GM13977 (cell line): ENCODE measurements around the gene PPP1CA.

Experiments
- DNase-seq: peaks from one replicate; pipeline ENCODE4 v3.0.0; 2012; ENCODE audit warnings: low spot score
- in situ Hi-C: fragments of 300-500 bp; cut with MboI; formaldehyde crosslinking; loops from one replicate; pipeline ENCODE4 v1.12.0; 2022; ENCODE audit warnings: low sequenced_read_pairs, low pct_unique_long_range_greater_than_20kb, mixed read lengths, inconsistent platforms; ENCODE audit not compliant: unreplicated experiment
- TF ChIP-seq, protein P1 (sequence below): IDR thresholded peaks from 2 replicates; pipeline ENCODE4 v1.5.1; 2012; ENCODE audit warnings: mild to moderate bottlenecking, control low read depth; ENCODE audit not compliant: insufficient read depth; ENCODE audit errors: extremely low read depth, missing control alignments

PPP1CA gene

DNA sequence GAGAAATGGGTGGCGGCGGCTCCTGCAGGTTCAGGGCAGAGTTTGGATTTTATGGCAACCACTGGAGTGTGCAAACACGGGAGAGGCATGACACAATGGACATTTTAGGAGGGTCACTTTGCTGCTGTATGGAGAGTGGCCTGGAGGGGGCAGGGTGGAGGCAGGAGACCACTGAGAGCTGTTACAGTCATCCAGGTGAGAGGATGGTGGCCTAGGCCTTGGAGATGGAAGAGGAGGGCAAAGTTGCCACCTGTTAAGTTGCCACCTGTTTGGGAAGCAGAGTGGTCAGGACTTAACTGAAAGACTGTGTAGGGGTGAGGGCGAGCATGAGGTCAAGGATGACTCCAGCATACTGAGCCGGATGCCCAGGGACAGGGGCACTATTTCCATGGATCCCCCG is 12.2 kb downstream of the PPP1CA start:
- peak; percentile 68 for DNase-seq
- in situ Hi-C loops: loop anchor here (10.0 kb wide), 1 partner anchor 55 kb away; no protein-coding TSS in a partner anchor
- TF ChIP-seq, protein P1, sequence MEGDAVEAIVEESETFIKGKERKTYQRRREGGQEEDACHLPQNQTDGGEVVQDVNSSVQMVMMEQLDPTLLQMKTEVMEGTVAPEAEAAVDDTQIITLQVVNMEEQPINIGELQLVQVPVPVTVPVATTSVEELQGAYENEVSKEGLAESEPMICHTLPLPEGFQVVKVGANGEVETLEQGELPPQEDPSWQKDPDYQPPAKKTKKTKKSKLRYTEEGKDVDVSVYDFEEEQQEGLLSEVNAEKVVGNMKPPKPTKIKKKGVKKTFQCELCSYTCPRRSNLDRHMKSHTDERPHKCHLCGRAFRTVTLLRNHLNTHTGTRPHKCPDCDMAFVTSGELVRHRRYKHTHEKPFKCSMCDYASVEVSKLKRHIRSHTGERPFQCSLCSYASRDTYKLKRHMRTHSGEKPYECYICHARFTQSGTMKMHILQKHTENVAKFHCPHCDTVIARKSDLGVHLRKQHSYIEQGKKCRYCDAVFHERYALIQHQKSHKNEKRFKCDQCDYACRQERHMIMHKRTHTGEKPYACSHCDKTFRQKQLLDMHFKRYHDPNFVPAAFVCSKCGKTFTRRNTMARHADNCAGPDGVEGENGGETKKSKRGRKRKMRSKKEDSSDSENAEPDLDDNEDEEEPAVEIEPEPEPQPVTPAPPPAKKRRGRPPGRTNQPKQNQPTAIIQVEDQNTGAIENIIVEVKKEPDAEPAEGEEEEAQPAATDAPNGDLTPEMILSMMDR: peak; percentile 68

- TF ChIP-seq, protein P1: no peak
- in situ Hi-C loops: loop anchor here (10.0 kb wide), 1 partner anchor 53 kb away; no protein-coding TSS in a partner anchor
- no peak for DNase-seq
These were observed 14.1 kb downstream of the PPP1CA start for GRCh38 chr11:67387518-67387917.

GRCh38 chr11:67387069-67387468 is 14.6 kb downstream of the PPP1CA start:
- DNase-seq: no peak
- in situ Hi-C loops: loop anchor here (10.0 kb wide), 1 partner anchor 52 kb away; no protein-coding TSS in a partner anchor

DNA sequence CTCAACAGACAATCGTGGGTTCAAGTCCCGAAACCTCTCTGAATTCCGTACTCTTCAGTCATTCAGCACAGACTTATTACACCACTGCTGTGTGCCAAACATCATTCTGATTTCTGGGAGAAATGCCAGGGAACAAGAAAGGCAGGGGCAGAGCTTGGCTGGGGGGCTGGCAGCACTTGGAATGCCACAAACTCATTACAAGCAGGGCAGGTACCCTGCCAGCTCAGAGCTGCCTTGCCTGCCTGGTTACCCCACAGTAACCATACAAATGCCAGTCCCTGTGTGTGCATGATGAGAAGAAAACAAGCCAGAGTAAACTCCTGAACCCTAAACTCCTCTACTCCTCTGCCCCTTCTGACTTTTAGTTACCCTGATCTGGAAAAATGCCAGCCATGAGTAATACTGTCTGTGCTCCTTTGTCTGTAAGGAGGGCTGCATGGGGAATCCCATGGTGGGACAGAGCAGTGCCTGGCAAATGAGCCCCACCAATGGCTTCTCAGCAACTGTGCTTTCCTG is 16.7 kb downstream of the PPP1CA start:
- TF ChIP-seq, protein P1: no peak
- in situ Hi-C loops: loop anchor here (10.0 kb wide), 1 partner anchor 50 kb away; no protein-coding TSS in a partner anchor
- DNase-seq: no peak

More at GRCh38 chr11:67387069-67387468, 14.6 kb downstream of the PPP1CA start:
- TF ChIP-seq, protein P1: no peak

GRCh38 chr11:67382276-67383136 is 19.2 kb downstream of the PPP1CA start:
- TF ChIP-seq, protein P1: peak; percentile 95
- DNase-seq: peak; percentile 84
- in situ Hi-C loops: loop anchor here (10.0 kb wide), 1 partner anchor 48 kb away; no protein-coding TSS in a partner anchor

DNA sequence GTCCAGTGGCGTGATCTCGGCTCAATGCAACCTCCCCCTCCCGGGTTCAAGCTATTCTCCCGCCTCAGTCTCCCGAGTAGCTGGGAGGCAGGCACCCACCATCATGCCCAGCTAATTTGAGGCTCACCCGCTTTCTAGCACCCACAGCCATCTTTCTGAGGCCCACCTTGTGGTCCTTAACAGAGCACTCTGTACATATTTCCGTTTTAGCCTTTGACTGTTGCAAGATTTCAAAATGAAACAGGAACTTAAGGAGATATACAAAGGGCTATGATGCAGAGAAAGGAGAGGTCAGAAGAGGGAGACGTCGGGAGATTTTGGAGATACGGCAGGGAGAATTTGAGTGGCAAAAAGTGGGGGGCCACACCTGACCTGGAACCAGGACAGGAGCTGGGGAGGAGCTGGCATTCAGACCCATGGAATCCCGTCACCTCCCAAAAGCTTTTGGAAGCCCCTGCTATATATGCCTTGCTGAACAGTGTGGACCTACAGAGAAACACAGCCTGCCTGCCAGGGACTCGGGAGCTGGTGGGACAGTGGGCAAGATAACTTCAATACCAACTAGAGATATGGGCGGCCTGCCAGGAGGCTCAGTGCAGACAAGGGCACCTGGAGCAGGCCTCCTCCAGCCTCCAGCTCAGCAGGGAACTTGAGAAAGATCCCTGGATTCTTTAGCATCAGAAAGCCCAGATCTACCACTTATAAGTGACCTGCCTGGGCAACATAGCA is 20.2 kb downstream of the PPP1CA start:
- in situ Hi-C loops: loop anchor here (10.0 kb wide), 1 partner anchor 47 kb away; no protein-coding TSS in a partner anchor
- DNase-seq: no peak
- TF ChIP-seq, protein P1: no peak
